Brain microvascular endothelial cell (primary cell): Measurements from ENCODE around the gene KCNK18.

Experiments used
- DNase-seq: peaks from one replicate; pipeline ENCODE4 v3.0.0-alpha.2; 2020
- H3K27ac ChIP-seq: fragments of 250-450 bp; sonication (Bioruptor Pico); 2 replicates; pipeline ENCODE4 v1.5.1; 2020; ENCODE audit warnings: mild to moderate bottlenecking, moderate library complexity
- H3K27me3 ChIP-seq: fragments of 250-450 bp; sonication (Bioruptor Pico); replicated peaks from 2 replicates; pipeline ENCODE4 v1.5.1; 2020; ENCODE audit warnings: mild to moderate bottlenecking
- H3K36me3 ChIP-seq: fragments of 250-450 bp; sonication (Bioruptor Pico); replicated peaks from 2 replicates; pipeline ENCODE4 v1.5.1; 2020; ENCODE audit warnings: mild to moderate bottlenecking
- H3K4me3 ChIP-seq: 2 replicates; pipeline ENCODE4 v1.5.1; 2011; ENCODE audit warnings: low read depth, mild to moderate bottlenecking, control low read depth, low read length, moderate library complexity
- in situ Hi-C: cut with HindIII; loops from 2 replicates; pipeline ENCODE4 v1.10.0; 2017; ENCODE audit warnings: low sequenced_read_pairs, low pct_ligation_motif_present
- TF ChIP-seq, protein P1 (sequence below): IDR thresholded peaks from 2 replicates; pipeline ENCODE4 v1.5.1; 2011; ENCODE audit warnings: low read depth, mild to moderate bottlenecking, moderate library complexity, low read length, control low read depth, inconsistent platforms; ENCODE audit errors: missing control alignments

The KCNK18 gene

DNA sequence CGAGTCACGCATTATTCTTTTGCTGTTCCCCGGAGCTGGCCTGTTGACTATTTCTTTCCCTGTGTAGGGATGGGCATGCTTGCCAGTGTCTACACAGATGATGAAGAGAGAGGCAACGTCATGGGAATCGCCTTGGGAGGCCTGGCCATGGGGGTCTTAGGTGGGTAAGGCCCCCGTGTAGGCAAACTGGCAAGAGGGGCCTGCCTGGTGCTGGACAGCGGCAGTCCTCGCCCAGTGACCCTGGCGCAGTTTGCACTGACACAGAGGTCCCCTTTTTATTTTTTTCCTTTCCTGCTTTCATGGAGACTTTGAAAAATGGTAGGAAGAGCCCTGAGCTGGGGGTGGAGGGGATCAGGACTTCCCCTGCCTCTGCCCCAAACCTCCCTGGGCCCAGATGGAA, 57.0 kb downstream of the KCNK18 start:
- TF ChIP-seq, protein P1, sequence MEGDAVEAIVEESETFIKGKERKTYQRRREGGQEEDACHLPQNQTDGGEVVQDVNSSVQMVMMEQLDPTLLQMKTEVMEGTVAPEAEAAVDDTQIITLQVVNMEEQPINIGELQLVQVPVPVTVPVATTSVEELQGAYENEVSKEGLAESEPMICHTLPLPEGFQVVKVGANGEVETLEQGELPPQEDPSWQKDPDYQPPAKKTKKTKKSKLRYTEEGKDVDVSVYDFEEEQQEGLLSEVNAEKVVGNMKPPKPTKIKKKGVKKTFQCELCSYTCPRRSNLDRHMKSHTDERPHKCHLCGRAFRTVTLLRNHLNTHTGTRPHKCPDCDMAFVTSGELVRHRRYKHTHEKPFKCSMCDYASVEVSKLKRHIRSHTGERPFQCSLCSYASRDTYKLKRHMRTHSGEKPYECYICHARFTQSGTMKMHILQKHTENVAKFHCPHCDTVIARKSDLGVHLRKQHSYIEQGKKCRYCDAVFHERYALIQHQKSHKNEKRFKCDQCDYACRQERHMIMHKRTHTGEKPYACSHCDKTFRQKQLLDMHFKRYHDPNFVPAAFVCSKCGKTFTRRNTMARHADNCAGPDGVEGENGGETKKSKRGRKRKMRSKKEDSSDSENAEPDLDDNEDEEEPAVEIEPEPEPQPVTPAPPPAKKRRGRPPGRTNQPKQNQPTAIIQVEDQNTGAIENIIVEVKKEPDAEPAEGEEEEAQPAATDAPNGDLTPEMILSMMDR = no peak
- Histone ChIP-seq H3K36me3 (no peaks in the 10 kb centered on the region), H3K27ac (no peak overlapping the region), H3K4me3 (no peak overlapping the region), H3K27me3 (no peaks in the 10 kb centered on the region)
- in situ Hi-C loops = no loop called here
- no peak for DNase-seq

DNA sequence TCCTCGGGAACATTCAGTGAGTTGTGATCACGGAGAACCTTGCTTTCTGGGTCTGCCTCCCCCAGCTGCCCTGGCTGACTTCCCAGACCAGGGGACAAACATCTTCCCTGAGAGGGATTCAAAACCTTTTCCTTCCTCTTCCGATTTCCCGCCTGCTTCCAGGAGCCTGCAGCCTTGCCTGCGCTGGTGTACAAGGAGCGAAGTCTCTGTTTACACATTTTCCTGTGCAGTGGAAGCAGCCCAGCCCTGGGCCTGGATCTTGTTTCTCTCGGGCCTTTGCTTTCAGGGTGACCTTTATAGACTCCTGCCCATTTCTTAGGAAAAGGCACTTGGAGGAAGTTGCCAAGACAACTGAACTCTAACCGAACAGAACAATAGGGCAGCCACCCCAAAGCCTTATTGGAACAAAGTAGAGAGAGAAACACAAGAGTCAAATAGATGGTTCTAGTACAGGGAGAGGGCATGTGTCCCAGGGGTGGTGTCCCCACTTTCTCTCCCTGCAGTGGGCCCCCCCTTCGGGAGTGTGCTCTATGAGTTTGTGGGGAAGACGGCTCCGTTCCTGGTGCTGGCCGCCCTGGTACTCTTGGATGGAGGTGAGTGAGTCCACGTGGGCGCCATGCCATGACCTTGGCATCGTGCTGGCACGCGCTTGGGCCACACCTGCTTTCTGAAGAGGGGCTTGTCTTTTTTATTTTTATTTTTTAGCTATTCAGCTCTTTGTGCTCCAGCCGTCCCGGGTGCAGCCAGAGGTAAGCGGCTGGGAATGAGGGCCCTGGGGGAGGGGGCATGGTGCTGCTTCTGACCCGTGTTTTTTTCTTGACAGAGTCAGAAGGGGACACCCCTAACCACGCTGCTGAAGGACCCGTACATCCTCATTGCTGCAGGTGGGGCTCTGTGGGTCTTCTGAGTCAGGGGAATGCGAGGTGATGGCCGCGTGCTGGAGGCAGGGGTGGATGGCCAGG, 57.8 kb downstream of the KCNK18 start:
- in situ Hi-C loops = no loop called here
- H3K27ac ChIP-seq = no peak overlapping the region
- no peak for DNase-seq
- peaks cover 1% of the 10 kb centered on the region for H3K27me3 ChIP-seq
- no peak overlapping the region for H3K4me3 ChIP-seq
- no peaks in the 10 kb centered on the region for H3K36me3 ChIP-seq
- TF ChIP-seq, protein P1 = no peak

DNA sequence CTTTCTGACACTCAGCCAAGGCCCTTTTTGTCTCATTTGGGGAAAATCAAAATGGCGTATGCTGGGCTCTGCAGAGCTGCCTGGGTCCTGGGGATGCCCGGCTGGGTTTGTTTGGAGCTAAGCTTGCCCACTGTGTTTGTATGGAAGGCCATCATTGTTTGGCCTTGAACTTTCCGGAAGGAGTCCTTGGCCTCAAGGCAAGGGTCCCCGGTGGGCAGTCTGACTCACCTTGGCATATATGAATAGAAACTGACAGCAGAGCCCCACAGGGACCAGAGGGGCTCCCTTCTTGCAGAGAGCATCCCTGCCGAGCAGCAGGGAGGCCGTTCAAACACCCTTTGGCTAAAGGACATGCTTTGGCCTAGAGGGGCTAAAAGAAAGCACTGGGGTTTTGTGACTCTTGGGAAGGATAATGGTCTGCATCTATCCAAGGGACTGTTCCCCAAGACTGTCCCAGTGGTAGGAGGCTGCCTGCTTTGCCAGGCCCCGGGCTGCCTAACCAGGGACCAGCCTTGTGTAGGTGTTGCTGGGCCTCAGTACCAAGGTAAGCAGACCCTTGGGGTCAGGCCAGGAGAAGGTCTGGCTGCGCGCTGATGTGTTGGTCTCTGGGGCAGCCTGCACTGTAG, 58.7 kb downstream of the KCNK18 start:
- TF ChIP-seq, protein P1 = no peak
- no peak for DNase-seq
- peaks cover 4% of the 10 kb centered on the region for H3K27me3 ChIP-seq
- no peak overlapping the region for H3K4me3 ChIP-seq
- H3K36me3 ChIP-seq = no peaks in the 10 kb centered on the region
- in situ Hi-C loops = no loop called here
- H3K27ac ChIP-seq = no peak overlapping the region

DNA sequence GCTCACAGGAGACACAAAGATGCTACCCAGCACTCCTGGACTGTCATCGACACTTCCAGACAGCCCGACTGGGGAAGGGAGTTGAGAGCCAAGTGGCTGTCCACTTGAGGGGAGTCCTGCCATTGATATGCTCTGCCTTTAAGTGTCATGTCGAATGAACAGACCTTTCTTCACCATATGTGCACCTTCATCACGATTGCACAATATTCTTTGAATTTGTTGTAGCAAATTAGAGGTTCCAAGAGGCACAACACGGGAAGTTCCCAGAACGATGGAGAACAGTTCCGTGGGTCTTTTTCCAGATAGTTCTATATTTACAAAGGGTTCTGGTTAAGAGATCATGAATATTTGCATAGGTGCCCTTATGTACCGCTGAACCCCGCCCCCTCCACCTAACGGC, 59.6 kb downstream of the KCNK18 start:
- DNase-seq = no peak
- TF ChIP-seq, protein P1 = no peak
- Histone ChIP-seq H3K27me3 (peaks cover 4% of the 10 kb centered on the region), H3K4me3 (no peak overlapping the region), H3K36me3 (no peaks in the 10 kb centered on the region), H3K27ac (no peak overlapping the region)
- in situ Hi-C loops = no loop called here

DNA sequence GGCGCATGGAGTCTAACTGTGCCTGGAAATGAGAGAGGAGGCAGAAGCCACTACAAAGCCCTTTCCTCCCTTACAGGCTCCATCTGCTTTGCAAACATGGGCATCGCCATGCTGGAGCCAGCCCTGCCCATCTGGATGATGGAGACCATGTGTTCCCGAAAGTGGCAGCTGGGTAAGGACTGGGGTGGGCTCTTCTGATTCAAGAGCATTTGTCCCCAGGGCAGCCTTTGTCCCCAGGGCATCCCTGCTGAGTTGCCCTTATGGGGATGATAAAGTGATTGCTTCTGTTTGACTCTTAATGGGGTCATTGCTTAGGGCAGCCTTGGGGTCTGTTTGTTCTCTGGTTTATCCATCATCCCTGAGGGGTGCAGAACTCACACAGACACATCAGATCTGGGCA, 60.4 kb downstream of the KCNK18 start:
- TF ChIP-seq, protein P1 = no peak
- no peak for DNase-seq
- Histone ChIP-seq H3K27ac (no peak overlapping the region), H3K36me3 (no peaks in the 10 kb centered on the region), H3K27me3 (peaks cover 4% of the 10 kb centered on the region), H3K4me3 (no peak overlapping the region)
- in situ Hi-C loops = no loop called here
